GM12864 (cell line): ENCODE measurements around the gene CORO7.

Experiments used
- DNase-seq: peaks from one replicate; pipeline ENCODE4 v3.0.0-alpha.2; 2011; ENCODE audit warnings: low read depth
- H3K4me3 ChIP-seq: 2 replicates; pipeline ENCODE4 v1.5.1; 2011; ENCODE audit warnings: mild to moderate bottlenecking, low read depth, low read length, control low read depth
- TF ChIP-seq, protein P1 (sequence below): IDR thresholded peaks from 2 replicates; pipeline ENCODE4 v1.5.1; 2011; ENCODE audit warnings: low read depth, mild to moderate bottlenecking, moderate library complexity, low read length, control low read depth, inconsistent platforms; ENCODE audit errors: missing control alignments

Gene CORO7

DNA sequence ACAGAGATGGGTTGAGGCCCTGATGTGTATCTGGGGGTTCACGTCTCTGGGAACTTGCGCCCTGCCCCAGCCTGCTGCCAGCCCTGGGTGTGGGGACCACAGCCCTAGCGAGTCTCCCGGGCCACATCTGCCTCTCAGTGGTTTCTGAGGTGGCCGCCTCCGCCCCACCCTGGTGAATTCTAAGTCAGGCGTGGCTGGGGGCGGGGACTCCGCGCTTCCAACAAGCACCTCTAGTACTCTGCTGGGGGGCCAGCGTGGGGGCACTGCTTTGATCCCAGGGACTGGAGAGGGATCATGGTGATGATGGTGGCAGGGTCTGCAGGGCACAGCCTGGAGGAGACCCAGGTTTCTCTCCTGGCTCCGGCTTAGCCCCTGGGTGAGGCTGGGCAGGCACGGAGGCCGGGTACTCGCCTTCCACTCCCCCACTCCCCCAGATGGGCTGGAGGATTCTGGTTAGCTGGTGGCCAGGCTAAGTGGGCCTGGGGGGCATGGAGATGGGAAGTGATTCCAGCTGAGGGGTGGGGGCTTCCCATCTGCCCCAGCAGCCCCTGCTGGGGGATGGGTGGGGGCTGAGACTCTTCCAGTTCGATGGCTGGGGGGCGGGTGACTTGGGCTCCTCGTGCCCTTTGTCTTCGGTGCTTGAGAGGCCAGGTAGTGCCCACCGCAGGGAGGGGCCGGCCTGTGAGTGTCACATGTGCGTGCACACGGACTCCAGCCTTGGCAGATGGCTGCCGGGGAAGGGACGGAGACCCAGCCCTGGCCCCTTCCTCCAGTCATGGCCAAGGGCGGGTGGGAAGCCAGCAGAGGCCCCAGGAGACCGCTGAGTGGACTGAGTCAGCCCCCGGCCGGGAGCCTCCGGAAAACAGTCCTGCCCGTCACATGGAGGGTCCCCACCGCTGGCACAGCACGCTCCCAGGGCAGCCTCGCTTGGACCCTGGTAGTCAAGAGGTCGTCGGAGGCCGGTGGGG lies 96.7 kb downstream of the CORO7 start:
- TF ChIP-seq, protein P1, sequence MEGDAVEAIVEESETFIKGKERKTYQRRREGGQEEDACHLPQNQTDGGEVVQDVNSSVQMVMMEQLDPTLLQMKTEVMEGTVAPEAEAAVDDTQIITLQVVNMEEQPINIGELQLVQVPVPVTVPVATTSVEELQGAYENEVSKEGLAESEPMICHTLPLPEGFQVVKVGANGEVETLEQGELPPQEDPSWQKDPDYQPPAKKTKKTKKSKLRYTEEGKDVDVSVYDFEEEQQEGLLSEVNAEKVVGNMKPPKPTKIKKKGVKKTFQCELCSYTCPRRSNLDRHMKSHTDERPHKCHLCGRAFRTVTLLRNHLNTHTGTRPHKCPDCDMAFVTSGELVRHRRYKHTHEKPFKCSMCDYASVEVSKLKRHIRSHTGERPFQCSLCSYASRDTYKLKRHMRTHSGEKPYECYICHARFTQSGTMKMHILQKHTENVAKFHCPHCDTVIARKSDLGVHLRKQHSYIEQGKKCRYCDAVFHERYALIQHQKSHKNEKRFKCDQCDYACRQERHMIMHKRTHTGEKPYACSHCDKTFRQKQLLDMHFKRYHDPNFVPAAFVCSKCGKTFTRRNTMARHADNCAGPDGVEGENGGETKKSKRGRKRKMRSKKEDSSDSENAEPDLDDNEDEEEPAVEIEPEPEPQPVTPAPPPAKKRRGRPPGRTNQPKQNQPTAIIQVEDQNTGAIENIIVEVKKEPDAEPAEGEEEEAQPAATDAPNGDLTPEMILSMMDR, result no peak
- H3K4me3 ChIP-seq, result no peak overlapping the region
- no peak for DNase-seq

- no peak for DNase-seq
- H3K4me3 ChIP-seq, result no peak overlapping the region
- TF ChIP-seq, protein P1, result no peak
Measured at GRCh38 chr16:4318967-4319366, 97.4 kb downstream of the CORO7 start.

DNA sequence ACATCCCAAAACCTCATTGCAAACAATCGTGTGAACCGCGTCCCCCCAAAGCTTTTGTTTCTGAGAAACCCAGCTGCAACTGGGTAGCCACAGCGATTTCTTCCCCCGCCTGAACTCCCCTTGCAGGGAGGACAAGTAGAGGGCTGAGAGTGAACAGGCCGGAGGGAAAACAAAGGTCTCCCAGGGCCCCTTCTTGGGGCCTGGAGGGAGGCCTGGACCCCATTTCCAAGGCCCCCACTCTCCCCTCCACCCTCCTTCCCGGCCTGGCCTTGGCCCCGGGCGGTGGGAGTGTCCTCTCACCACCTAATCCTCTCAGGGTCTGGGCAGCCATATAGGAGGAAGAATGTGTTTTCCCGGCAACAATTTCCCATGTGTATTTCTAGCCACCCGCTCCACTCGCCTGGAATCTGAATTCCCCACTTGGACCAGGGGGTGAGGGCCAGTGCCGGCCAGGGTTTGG lies 97.9 kb downstream of the CORO7 start:
- DNase-seq, result no peak
- TF ChIP-seq, protein P1, result no peak
- no peak overlapping the region for H3K4me3 ChIP-seq

GRCh38 chr16:4317532-4318450 lies 98.6 kb downstream of the CORO7 start:
- TF ChIP-seq, protein P1, result no peak

GRCh38 chr16:4316864-4317531 lies 99.4 kb downstream of the CORO7 start:
- TF ChIP-seq, protein P1, result no peak
- no peak for DNase-seq
- no peak overlapping the region for H3K4me3 ChIP-seq

More at GRCh38 chr16:4317532-4318450, 98.6 kb downstream of the CORO7 start:
- no peak for DNase-seq
- H3K4me3 ChIP-seq, result no peak overlapping the region

DNA sequence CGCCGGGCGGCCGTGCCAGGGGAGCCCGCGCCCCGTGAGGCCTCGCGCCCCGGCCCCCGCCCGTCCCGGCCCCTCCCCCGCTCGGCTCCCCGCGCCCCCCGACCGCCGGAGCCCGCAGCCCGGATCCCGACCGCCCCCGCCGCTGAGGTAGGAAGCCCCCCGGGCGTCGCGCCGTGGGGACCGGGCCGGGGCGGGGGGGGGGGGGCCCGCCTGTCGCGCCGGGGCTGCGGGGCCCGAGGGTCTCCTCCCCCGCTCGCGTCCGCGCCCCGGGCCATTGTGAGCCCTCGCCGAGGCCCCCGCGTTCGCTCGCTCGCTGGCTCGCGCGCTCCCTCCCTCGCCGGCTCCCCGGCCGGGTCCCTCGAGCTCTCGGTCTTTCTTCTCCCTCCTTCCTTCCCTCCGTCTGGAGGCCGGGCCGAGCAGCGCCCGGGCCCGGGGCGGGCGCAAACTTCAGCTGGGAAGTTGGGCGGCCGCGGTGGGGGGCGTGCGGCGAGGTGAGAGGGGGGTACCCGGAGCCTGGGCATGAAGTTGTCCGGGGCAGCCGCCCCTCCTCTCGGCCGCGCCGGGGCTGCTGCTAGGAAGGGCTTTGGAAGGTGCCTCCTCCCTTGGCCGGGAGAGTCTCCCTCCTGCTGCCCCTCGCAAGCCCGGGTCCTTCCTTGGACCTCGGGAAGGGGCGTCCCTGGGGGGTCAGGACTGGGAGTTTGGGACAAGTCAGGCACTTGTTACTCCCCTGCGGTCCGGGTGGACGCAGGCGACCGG lies 100.1 kb downstream of the CORO7 start:
- no peak for DNase-seq
- no peak overlapping the region for H3K4me3 ChIP-seq
- TF ChIP-seq, protein P1, result no peak
